NOMO-1 (cell line): ENCODE results near the gene TMEM163.
A peak's percentile ranks its signal among the peaks of the same experiment; 100 is the strongest.
"Not testable (repeated sequence)": the region's sequence is repeated elsewhere in the genome, so short reads cannot be mapped to it uniquely, and the experiment has no call there.

Experiments used
- DNase-seq, 2 experiments: peaks; one replicate each; lab custom pipeline; 2025; ENCODE audit not compliant: unreplicated experiment in 2 of 2; lab: John Stamatoyannopoulos, UW

Gene TMEM163

GRCh38 chr2:134667081-134667480 is 51.7 kb downstream of the TMEM163 start:
- DNase-seq: peak in 1 of 2 experiments; percentile 5

GRCh38 chr2:134665727-134666506 is 52.9 kb downstream of the TMEM163 start:
- no peak for DNase-seq

- no peak for DNase-seq
Observed at GRCh38 chr2:134663451-134664450, 55.0 kb downstream of the TMEM163 start.

GRCh38 chr2:134662751-134663150 is 56.0 kb downstream of the TMEM163 start:
- DNase-seq: no peak

- DNase-seq: no peak
Observed at GRCh38 chr2:134660626-134661402, 58.0 kb downstream of the TMEM163 start.

GRCh38 chr2:134659724-134660123 is 59.1 kb downstream of the TMEM163 start:
- DNase-seq: no peak

- DNase-seq: peak in 1 of 2 experiments; percentile 8
Observed at GRCh38 chr2:134657650-134658250, 61.0 kb downstream of the TMEM163 start.

GRCh38 chr2:134656391-134656790 is 62.4 kb downstream of the TMEM163 start:
- DNase-seq: not testable (repeated sequence)

GRCh38 chr2:134648586-134648985 is 70.2 kb downstream of the TMEM163 start:
- no peak for DNase-seq

GRCh38 chr2:134647607-134648256 is 71.1 kb downstream of the TMEM163 start:
- no peak for DNase-seq

- DNase-seq: no peak
Observed at GRCh38 chr2:134642938-134643337, 75.9 kb downstream of the TMEM163 start.

GRCh38 chr2:134640494-134640893 is 78.3 kb downstream of the TMEM163 start:
- DNase-seq: no peak

- no peak for DNase-seq
Observed at GRCh38 chr2:134639265-134639664, 79.5 kb downstream of the TMEM163 start.

GRCh38 chr2:134636714-134637113 is 82.1 kb downstream of the TMEM163 start:
- no peak for DNase-seq

- no peak for DNase-seq
Observed at GRCh38 chr2:134634054-134634753, 84.6 kb downstream of the TMEM163 start.

- no peak for DNase-seq
Observed at GRCh38 chr2:134630504-134631159, 88.2 kb downstream of the TMEM163 start.

- no peak for DNase-seq
Observed at GRCh38 chr2:134628453-134628852, 90.3 kb downstream of the TMEM163 start.

GRCh38 chr2:134626781-134627180 is 92.0 kb downstream of the TMEM163 start:
- DNase-seq: no peak

GRCh38 chr2:134625311-134625710 is 93.5 kb downstream of the TMEM163 start:
- no peak for DNase-seq
